GM19193 (cell line): ENCODE measurements around the gene APOA4.

ENCODE experiments used
- POLR2A ChIP-seq: IDR thresholded peaks from 4 replicates; pipeline ENCODE4 v1.6.1; 2011; ENCODE audit not compliant: insufficient read depth, insufficient read length; ENCODE audit errors: extremely low read depth

APOA4 gene

DNA sequence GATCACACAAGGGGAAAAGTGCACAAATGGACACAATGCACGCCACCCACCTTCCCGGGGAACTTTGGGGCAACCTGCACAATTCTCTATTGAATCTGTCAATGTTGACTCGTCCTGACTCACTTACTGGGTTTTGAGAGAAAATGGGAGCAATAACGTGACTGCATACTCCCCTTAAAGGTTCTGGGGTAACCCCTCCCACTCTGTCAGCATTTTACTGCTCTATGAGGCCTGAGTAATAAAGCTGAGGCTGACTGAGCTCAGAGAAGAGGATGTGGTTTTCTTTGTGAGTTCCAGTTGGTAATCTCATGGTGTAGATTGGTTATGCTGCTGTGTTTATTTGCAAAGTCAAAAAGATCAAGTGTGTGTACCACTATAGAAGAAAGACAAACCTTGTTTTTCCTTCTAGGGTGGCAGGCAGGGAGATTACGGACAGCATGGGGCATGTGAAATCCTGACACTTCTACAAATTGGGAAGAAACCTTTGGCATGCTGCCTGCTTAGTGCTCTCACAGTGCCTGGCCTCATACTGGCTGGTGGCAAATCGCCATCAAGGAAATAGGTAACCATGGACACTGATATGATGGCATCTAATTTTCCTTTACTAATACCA, 30.5 kb upstream of the APOA4 start:
- TF ChIP-seq POLR2A, result no peak

DNA sequence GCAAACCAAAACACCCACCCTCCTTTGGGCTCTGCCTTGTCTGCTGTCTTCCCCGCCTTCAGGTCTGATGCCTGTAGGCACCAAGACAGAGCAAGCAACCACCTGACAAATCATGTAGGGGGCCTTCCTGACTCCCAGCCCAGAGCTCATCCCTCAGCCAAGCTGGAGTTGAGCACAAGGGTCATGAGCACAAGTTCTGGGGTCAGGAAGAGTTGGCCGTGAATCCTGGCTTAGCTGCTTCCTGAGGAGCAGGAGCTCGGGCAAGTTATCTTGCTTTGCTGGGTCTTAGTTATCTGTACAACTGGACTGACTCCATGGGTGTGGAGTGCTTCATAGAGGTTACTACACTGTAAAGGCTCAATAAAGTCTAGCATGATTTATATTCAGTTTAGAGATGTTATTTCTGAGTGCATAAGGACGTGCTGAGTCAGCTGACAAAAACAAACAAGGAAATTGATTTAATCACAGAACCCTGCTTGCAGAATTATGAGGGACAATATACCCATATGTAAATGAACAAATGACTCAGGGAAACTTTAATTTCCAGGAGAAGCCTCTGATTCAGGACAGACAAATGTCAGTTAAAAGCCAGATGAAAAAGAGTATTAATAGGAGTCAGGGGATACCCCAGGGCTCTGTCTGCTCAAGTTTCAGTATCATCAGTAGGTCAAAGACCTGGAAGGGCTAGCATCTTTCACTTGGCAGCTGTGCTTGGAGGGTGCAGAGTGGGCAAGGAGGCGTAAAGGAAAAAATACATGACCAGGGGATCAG, 29.3 kb upstream of the APOA4 start:
- TF ChIP-seq POLR2A, result no peak

DNA sequence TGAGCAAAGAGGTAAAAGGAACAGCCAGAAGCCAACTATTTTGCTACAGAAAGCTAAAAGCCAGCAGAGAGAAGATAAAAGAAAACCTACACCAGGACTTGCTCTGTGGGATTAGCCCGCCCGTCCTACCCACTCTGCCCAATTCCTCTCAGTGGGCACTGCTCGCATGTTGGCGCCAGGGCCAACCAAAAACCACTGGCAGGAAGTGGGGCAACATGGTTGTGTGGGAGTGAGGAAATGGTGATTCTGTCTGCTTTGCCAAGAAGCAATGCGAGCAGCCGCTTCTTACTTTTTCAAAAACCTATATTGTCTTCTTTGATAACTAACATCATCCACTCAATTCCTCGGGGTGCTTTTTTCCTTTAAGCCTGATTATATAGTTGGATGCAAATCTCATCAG, 28.5 kb upstream of the APOA4 start:
- TF ChIP-seq POLR2A, result no peak

DNA sequence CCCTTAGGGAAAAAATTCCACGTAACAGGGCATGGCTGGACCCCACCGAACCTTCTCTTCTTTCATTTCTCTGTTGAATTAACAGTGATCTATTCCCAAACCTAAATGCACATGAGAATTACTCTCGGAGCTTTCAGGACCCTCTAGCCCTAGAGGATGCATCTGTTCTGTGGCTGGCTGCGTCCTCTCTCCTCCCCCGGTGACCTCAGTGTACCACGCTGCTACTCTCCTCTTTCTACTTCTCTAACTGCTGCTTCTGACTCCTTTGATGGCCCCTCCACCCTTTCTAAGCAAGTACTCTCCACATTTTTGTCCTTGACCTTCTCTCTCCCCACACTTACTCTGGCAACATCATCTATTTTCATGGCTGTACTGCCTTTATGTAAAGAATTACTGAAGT, 26.4 kb upstream of the APOA4 start:
- TF ChIP-seq POLR2A, result no peak

DNA sequence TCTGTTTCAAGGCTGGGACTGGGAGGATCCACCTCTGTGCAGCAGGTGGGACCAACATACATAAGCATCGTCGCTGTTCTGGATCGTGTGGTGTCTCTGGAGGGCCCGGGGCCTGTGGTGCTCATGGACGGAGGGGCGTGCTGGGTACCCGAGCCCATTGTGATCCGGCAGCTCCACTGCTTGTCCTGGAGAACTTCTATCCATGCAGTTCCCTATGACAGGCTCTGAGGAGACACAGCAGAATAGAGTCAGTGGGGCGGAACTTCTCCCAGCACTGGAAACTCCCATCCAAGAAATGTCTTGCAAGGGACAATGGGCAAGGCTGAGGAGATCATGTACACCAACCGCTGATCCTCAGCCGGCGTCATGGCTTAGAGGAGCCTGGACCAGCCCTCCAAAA, 26.0 kb upstream of the APOA4 start:
- no peak for TF ChIP-seq POLR2A

DNA sequence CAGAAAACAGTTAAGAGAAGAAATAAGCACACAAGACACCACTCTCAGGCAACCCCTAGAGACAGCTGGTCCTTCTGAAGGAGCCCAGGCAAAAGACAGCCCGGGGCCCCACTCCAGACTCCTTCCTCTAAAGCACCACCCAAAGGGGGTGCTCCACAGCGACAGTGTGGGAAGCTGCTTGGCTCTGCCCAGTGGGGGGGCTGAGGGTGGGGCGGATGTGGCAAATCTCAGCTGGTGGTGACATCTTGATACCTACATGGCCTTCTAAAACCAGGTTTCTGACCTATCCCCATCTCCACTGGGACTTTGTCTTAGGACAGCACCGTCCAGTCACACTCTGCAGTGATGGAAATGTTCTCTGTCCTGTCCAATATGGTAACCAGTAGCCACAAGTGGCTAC, 24.5 kb upstream of the APOA4 start:
- no peak for TF ChIP-seq POLR2A

DNA sequence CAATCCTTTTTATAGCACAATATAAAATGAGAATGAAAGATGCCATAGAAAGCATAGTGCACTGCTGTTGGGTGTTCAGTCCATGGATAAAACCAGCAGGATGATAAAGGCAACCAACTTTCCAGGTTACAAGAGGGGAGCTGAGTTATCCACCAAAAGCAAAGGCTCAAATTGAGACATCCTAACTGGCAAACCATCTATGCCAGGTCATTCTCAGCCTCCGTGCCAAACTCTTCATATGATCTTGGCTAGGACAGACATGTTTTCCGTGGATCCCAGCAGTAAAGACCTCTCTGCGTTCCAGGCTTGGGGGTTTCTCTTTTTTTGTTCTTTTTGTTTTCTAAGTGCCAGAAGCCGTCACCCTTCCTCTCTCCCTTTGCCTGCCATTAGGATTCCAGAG, 21.6 kb upstream of the APOA4 start:
- no peak for TF ChIP-seq POLR2A

DNA sequence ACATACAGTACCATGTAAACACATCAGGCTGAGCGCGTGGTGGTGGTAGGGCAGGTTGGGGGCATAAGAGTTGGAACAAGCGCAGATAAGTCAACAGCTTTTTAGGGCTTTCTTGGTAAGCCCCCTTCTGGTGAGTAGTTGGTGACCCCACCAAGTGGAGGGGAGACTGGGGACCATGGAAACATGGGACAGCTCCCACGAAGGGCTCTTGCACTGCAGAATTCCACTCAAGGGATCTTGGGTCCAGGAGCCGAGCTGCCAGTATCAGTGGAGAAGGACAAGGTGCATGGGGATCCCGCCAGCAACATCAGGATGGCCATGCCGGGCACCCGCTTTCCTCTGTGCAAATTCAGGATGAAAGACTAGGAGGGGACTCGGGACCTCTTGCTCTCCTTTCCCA, 20.6 kb upstream of the APOA4 start:
- no peak for TF ChIP-seq POLR2A

DNA sequence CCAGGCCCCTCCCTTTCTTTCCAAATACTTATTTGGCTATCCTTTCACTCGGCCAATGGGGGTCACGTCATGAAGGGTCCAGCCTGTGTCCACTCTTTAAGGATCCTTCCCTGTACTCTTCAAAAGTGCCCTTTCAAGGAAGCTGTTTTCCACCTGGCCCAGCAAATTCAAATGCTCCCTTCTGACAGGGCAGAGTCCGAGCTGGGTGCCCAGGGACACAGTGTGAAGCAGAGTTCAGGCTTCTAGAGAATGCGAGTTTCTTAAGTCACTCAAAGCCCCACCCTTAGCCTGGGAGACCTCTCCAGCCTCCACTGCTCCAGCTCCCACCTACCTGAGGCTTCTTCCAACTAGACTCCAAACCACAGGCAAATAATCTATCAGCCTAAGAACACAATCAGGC, 19.8 kb upstream of the APOA4 start:
- TF ChIP-seq POLR2A, result no peak

DNA sequence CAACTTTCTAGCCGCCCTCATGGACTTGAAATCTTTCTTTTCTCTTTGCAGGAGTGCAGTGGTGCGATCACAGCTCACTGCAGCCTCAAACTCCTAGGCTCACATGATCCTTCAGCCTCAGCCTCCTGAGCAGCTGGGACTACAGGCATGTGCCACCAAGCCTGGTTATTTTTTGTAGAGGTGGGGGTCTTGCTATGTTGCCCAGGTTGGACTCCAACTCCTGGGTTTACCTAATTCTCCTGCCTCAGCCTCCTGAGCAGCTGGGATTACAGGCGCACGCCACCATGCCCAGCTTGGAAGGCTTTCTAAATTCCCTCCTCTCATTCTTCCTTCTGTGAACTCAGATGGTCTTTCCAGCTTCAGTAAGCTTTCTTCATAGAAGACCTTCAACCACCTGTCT, 19.0 kb upstream of the APOA4 start:
- TF ChIP-seq POLR2A, result no peak

DNA sequence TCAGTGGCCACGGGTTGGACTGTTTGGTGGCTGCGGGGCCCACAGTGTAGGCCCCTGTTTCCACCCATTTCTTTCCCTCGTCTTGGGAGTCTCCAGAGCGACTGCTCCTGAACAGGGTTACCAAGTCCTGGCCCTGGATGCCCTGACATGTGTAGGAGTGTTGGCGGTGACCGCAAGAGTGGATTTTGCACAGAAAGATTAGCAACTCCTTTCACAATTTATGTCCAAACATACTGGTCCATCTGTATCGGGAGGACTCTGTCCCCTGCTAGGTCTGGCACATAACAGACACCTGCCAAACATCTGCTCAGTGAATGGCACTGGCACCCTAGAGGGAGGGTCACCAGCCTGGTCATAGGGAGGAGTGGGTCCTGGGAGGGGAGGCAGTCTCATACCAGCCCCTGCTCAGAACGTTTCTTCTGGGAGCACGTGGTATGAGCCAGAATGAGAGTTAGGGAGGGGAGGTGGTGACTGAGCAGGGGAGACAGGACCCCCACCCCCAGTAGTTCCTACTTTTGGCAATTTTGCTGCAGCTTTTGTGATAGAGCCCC, 17.7 kb upstream of the APOA4 start:
- no peak for TF ChIP-seq POLR2A

DNA sequence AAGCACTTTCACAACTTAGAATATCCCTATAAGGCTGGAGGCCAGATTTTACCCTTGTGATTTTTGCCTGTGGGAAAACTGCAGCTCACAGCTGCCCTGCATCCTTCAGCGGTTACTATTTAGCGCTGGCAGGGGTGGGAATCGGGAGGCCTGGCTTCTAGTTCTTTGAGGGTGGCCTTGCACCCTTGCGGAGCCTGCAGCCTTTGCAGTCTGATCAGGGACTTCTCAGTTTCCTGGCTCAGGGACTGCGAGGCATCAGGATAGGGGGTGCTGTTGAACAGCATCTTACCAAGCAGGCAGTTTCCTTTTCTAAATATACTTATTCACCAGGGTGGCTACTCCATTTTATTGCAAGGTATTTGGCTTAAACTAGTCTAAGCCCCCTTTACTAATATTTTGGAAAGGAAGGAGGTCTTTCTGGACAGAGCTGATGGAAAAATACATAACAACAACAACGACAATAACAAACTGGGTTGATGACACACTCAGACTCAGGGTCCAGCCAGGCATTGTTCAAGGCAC, 17.2 kb upstream of the APOA4 start:
- TF ChIP-seq POLR2A, result no peak

DNA sequence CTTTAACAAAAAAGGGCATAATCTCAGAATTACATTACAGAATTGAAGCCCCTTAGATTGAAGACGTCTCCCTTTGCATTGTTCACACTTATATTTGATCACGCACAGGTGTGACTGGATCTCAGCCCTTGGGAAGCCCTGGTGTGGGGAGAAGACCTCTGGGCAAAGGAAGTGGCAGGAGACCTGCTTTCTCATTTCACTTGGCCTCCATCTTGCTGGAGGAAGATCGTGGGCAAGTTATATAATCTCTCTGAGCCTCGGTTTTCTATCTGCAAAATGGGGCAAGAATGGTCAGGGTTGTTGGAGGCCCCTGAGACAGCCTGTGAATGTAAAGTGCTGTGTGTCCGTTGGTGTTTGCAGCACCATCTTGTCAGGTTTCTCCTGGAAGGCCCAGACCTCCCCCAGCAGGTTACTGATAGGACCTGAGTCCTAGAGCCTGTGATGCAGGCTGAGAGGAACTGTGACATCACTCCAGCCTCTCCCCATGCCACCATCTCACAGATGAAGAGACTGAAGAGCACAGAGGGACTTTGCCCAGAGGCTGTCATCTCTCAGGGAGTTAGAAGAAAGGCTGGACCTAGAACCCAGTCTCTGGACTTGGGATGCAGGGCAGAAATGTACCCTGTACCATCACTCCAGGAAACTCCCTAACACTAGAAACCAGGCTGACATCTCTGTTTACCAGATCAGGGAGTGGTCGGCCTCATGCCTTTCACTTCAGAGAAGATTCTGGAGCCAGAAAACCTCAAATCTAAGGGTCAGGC, 15.4 kb upstream of the APOA4 start:
- no peak for TF ChIP-seq POLR2A

DNA sequence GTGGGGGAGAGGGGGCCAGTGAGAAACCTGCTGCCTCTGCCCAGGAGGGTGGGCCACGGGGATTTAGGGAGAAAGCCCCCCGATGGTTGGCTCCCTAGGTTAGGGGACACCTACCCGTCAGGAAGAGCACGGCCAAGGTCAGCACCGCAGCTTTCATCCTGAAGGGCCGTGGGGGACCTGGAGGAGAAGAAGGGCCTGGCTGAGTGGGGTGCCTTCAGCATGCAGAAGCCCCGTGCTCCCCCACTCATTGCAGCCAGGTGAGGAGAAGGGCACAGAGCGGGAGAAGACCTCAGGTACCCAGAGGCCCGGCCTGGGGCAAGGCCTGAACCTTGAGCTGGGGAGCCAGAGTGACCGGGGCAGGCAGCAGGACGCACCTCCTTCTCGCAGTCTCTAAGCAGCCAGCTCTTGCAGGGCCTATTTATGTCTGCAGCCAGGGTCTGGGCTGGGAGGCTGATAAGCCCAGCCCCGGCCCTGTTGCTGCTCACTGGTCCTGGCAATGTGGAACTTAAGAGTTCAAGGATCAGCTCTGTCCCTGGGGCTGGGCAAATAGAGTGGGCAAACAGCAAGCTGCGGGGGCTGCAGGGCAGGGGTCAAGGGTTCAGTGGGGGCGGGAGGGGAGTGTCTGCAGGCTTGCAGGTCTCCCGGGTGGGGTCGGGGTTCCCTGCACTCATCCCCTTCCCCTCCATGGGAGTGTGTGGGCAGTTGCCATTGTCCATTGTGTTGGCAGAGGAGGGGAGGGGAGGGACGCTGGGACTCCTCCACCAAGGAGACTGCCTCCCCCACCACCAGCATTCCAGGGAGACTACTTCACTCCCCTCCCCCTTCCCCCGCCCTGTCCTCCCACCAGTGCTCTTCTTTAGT, 14.4 kb upstream of the APOA4 start, which contains the start of gene APOA1:
APOA1 (minus strand) TSS at position 392 of the 861 bp plus-strand sequence; CDS start at position 157, 235 bp downstream.
- no peak for TF ChIP-seq POLR2A
